Measurements from ENCODE around the gene CMSS1. TPM values are rescaled to one million over a fixed set of nuclear protein-coding genes. Genes with fewer than 3 reads are reported as not detected.

CMSS1 gene
- total RNA-seq, 1 donor from 2014 or later: 15.1 TPM

GRCh38 chr3:100106531-100107141 is 289.0 kb downstream of the CMSS1 start:
- DNase-seq (ENCODE audit: low read depth): no peak

DNA sequence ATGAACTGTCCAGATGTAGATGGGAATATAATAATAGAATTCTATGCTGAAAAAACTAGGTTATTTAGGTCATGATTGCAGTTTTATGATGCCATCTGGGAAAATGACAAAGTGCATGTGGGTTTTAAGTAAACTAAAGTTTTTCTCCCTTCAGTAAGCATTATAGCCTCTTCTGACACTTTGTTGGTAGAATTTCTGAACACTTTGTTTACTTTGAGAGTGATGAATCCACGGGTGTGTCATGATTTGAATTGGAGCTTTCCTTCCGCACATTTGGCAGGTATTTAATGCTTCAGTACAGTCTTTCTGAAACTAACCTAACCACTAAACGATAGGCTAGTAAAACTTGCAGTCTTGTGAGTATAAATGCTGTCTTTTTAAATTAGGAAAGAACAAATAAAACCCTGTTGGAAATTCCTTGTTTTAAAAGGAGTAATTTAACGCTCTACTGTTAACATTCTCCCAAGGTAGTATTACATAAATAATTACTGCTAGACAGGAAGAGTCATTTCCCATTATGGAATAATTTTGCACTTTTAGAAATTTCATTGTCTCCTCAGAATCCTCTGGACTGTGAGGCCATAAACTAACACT is 289.7 kb downstream of the CMSS1 start:
- DNase-seq (ENCODE audit: low read depth): peak; percentile 79

- no peak for DNase-seq (ENCODE audit: low read depth)
Measured at GRCh38 chr3:100108464-100109079, 290.9 kb downstream of the CMSS1 start.

- no peak for DNase-seq (ENCODE audit: low read depth)
Measured at GRCh38 chr3:100110162-100110561, 292.5 kb downstream of the CMSS1 start.

DNA sequence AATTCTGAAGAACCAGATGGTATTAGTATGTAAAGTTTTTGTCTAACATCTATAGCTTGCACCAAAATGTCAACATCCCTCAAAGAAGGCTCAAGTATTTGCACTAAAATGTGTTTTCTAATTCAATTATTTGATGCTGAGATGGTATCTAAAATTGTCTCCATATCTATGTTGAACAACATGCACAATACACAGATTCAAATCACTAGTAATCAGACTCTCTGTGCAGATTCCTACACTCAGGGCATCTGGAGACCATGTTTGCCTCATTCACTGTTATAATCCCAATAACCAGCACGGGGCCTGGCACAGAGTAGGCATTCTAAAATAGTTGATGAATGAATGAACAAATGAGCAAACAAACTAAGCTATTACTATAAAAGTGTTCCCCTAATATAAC is 294.1 kb downstream of the CMSS1 start:
- DNase-seq (ENCODE audit: low read depth): no peak

GRCh38 chr3:100113723-100114412 is 296.2 kb downstream of the CMSS1 start:
- DNase-seq (ENCODE audit: low read depth): no peak

GRCh38 chr3:100114413-100115030 is 296.9 kb downstream of the CMSS1 start, which contains the start of gene FILIP1L:
Gene FILIP1L, minus strand, starts transcription at chr3:100114501.
- no peak for DNase-seq (ENCODE audit: low read depth)

GRCh38 chr3:100117093-100117492 is 299.4 kb downstream of the CMSS1 start:
- DNase-seq (ENCODE audit: low read depth): no peak

- no peak for DNase-seq (ENCODE audit: low read depth)
Measured at GRCh38 chr3:100120012-100120411, 302.4 kb downstream of the CMSS1 start.

GRCh38 chr3:100120693-100121092 is 303.0 kb downstream of the CMSS1 start:
- DNase-seq (ENCODE audit: low read depth): no peak

DNA sequence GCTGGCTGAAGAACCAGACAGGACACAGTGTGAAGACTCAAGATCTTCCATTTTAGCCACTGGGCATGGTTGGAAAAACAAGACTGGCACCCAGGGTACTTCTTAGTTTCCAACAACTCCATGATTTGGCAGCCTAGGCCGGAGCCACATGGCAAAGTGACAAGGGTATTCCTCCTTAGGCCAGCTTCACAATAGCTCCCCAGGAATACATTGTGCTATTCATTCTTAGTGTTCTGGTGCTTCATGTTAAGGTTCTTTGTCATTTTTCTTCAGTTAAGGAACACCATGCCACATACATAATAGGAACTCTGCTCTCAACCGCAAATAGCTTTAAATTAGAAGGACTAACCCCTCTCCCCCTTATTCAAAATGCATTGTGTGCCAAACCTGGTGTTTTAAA is 304.7 kb downstream of the CMSS1 start:
- no peak for DNase-seq (ENCODE audit: low read depth)

- DNase-seq (ENCODE audit: low read depth): no peak
Measured at GRCh38 chr3:100123112-100123511, 305.4 kb downstream of the CMSS1 start.

GRCh38 chr3:100124201-100124761 is 306.6 kb downstream of the CMSS1 start:
- no peak for DNase-seq (ENCODE audit: low read depth)

DNA sequence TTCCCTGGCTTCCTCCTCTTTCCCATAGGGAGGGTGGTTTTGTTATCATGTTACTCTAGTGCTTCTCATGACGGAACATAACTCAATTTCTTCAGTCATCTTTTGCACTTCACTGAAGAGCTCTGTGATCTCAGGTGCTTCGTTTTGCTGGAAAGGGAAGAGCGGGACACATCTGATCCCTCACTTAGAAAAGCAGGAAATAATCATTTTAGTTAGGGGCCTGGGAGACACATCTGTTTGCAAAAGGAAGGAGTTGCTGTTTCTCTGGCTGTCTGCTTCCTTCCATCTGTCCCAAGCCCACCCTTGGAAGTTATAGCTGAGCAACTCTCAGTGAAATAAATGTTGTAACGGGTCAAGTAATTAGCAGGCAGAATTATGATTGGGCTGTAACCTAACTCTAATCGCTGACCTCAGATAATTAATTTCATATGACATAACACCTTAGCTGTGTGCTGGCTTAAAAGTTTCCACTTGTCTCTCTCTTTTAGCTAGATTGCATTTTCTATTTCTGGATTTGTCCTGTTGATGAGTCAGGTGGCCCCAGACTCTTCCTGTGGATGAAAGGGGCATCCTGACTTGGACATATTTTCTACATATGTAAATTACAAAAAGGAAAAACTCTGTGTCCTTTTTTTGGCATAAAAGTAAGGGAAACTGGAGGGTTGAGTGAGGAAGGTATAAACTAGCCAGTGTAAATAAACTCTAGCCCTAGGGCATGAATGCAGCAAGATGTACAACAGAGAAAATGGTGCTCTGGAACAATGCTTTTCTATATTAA is 307.7 kb downstream of the CMSS1 start:
- peak; percentile 22 for DNase-seq (ENCODE audit: low read depth)

DNA sequence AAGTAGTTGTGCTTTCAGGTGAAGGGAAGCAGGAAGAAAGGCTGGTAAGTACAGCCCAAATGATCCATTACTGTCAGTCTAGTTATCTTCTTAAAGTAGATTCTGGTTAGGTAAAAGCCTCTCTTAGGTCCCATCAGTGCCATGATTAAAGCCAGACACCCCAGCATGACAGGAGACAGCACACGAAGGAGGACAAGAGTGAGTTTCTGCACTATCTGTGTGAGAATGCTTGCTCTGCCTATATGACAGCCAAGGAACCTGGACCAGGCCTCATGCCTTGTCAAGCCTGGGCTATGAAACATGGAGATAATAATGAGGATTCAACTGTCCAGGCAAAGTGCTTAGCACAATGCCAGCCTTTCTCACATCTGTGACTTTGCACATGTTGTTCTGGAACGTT is 310.1 kb downstream of the CMSS1 start:
- no peak for DNase-seq (ENCODE audit: low read depth)

GRCh38 chr3:100128565-100128964 is 310.9 kb downstream of the CMSS1 start:
- DNase-seq (ENCODE audit: low read depth): no peak

- DNase-seq (ENCODE audit: low read depth): no peak
Measured at GRCh38 chr3:100129941-100130340, 312.3 kb downstream of the CMSS1 start.

- no peak for DNase-seq (ENCODE audit: low read depth)
Measured at GRCh38 chr3:100131241-100131640, 313.6 kb downstream of the CMSS1 start.

GRCh38 chr3:100136921-100137320 is 319.3 kb downstream of the CMSS1 start:
- DNase-seq (ENCODE audit: low read depth): no peak

DNA sequence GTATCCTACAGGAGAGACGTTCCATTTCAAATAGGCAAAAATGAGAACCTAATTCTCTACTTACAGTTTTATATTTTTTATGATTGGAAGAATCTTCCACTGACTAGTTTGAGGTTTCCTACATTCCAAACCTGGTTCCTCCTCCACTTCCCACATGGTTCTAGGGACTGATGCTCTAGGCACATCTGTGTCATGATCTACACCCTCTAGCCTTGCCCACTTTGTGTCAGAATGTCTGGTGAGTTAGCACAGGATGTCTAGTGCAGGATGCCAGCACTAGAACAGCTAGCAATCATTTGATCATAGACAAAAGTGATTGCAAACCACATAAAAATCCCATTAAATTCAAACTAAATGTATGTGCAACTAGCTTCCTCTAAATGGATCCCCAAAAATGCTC is 323.3 kb downstream of the CMSS1 start:
- no peak for DNase-seq (ENCODE audit: low read depth)

GRCh38 chr3:100141586-100141985 is 323.9 kb downstream of the CMSS1 start:
- DNase-seq (ENCODE audit: low read depth): no peak

Data from renal cortical epithelial cell (primary cell).